Peyer's patch (tissue), 4 donors: ENCODE measurements around the gene ITGB5.

ENCODE experiments used
- POLR2A ChIP-seq, 2 donors: fragments of 450-650 bp; IDR thresholded peaks; one replicate each; pipeline ENCODE4 v1.5.1; 2017; ENCODE audit warnings: antibody characterized with exemption in 2 of 2, mild to moderate bottlenecking in 2 of 2, moderate library complexity in 2 of 2
- TF ChIP-seq, protein P1 (sequence below), 6 experiments: fragments of 450-650 bp in 4 of 6; fragments of 200-600 bp in 2 of 6; sonication (generic) in 1 of 6; IDR thresholded peaks; one replicate each; pipeline ENCODE4 v1.5.1; 2017 to 2019; ENCODE audit warnings: antibody characterized with exemption in 6 of 6, mild to moderate bottlenecking in 3 of 6, moderate library complexity in 1 of 6

DNA sequence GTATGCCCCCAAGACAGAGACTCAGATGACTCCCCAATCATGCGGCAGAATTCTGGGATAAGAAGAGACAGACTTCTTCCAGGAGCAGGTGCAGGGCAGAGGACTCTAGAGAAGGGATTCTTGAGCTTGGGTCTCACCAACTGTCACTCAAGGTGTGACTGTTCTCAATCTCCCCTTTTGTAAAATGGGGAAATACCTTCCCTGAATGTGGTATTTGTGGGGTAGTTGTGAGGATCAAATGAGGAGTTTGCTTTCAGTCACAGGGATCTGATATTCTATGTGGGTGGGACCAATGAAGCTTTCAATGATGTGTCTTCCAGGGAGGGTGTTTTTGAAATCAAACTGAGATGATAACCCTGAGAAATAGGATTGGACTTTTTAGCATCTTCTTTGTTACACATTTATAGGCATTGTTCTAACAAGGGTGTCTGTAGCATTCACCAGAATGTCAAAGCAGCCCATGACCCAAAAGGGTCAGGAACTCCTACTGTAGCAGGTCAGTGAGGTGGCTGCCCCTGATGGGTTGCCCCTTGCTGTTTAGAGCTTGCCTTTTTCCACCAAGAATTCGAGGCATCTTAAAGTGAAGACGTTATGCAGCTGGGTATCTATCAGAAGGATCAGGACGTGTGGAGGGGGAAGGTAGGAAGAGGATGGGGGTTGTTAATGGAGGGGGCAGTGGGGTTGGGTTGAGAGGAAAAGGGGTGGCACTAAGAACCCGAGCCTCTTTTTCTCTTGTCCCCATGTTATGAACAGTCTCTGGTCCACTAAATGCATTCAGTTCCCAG, 128.1 kb downstream of the ITGB5 start:
- TF ChIP-seq, protein P1, sequence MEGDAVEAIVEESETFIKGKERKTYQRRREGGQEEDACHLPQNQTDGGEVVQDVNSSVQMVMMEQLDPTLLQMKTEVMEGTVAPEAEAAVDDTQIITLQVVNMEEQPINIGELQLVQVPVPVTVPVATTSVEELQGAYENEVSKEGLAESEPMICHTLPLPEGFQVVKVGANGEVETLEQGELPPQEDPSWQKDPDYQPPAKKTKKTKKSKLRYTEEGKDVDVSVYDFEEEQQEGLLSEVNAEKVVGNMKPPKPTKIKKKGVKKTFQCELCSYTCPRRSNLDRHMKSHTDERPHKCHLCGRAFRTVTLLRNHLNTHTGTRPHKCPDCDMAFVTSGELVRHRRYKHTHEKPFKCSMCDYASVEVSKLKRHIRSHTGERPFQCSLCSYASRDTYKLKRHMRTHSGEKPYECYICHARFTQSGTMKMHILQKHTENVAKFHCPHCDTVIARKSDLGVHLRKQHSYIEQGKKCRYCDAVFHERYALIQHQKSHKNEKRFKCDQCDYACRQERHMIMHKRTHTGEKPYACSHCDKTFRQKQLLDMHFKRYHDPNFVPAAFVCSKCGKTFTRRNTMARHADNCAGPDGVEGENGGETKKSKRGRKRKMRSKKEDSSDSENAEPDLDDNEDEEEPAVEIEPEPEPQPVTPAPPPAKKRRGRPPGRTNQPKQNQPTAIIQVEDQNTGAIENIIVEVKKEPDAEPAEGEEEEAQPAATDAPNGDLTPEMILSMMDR (IDR thresholded peaks at IDR 0.05) = no peak
- no peak for TF ChIP-seq POLR2A (IDR thresholded peaks at IDR 0.05)
